Fibroblast of the conjunctiva (primary cell): Measurements from ENCODE around the gene RPS24.

Experiments
- DNase-seq: peaks from one replicate; pipeline ENCODE4 v3.0.0-alpha.2; 2010; ENCODE audit warnings: low read depth

RPS24 gene

GRCh38 chr10:78028438-78029268 is 5.0 kb upstream of the RPS24 start:
- no peak for DNase-seq

GRCh38 chr10:78029269-78030226 is 4.1 kb upstream of the RPS24 start, which contains the start of gene POLR3A:
POLR3A (minus strand) TSS chr10:78029515; CDS start chr10:78029407, 108 bp downstream.
- peak; percentile 97 for DNase-seq

GRCh38 chr10:78033387-78033636 is 351 bp upstream of the RPS24 start:
- no peak for DNase-seq

GRCh38 chr10:78035025-78035424 is 1.4 kb downstream of the RPS24 start:
- DNase-seq, result no peak

- DNase-seq, result no peak
These were observed 1.8 kb downstream of the RPS24 start for GRCh38 chr10:78035437-78035836.

- DNase-seq, result no peak
These were observed 2.4 kb downstream of the RPS24 start for GRCh38 chr10:78035933-78036583.

- DNase-seq, result no peak
These were observed 4.4 kb downstream of the RPS24 start for GRCh38 chr10:78038105-78038504.

- DNase-seq, result no peak
These were observed 5.3 kb downstream of the RPS24 start for GRCh38 chr10:78038791-78039547.

- no peak for DNase-seq
These were observed 6.1 kb downstream of the RPS24 start for GRCh38 chr10:78039743-78040142.

- no peak for DNase-seq
These were observed 7.8 kb downstream of the RPS24 start for GRCh38 chr10:78041170-78042057.

GRCh38 chr10:78042058-78042751 is 8.5 kb downstream of the RPS24 start:
- no peak for DNase-seq

- DNase-seq, result no peak
These were observed 9.1 kb downstream of the RPS24 start for GRCh38 chr10:78042752-78043104.

GRCh38 chr10:78044179-78044578 is 10.5 kb downstream of the RPS24 start:
- DNase-seq, result no peak

GRCh38 chr10:78044699-78045098 is 11.0 kb downstream of the RPS24 start:
- DNase-seq, result no peak

GRCh38 chr10:78045237-78045636 is 11.6 kb downstream of the RPS24 start:
- DNase-seq, result no peak

GRCh38 chr10:78045856-78046255 is 12.2 kb downstream of the RPS24 start:
- DNase-seq, result no peak

- DNase-seq, result no peak
These were observed 13.1 kb downstream of the RPS24 start for GRCh38 chr10:78046711-78047269.

GRCh38 chr10:78047314-78047891 is 13.7 kb downstream of the RPS24 start:
- DNase-seq, result peak; percentile 78

GRCh38 chr10:78049851-78050250 is 16.2 kb downstream of the RPS24 start:
- no peak for DNase-seq
